Astrocyte (in vitro differentiated cells and primary cell): ENCODE data around the gene PSMD14. TPM values are rescaled to one million over a fixed set of nuclear protein-coding genes. Genes with fewer than 3 reads are reported as not detected.

ENCODE experiments used
- DNase-seq: peaks from one replicate; pipeline ENCODE4 v3.0.0-alpha.2; 2010; ENCODE audit warnings: low read depth
- FAIRE-seq: peaks from 2 replicates; lab custom pipeline; 2011; peaks lifted over from hg19 to GRCh38; lab: Jason Lieb, UNC
- H2AFZ ChIP-seq: 2 replicates; pipeline ENCODE4 v1.6.0; 2012; ENCODE audit warnings: low read depth, low read length, inconsistent platforms
- H3K27ac ChIP-seq: 2 replicates; pipeline ENCODE4 v1.5.1; 2011; ENCODE audit warnings: low read depth, low read length, inconsistent platforms
- H3K27me3 ChIP-seq: 2 replicates; pipeline ENCODE4 v1.6.0; 2011; ENCODE audit warnings: low read length, inconsistent platforms; ENCODE audit not compliant: insufficient read depth
- H3K36me3 ChIP-seq: 2 replicates; pipeline ENCODE4 v1.5.1; 2011; ENCODE audit warnings: low read length, inconsistent platforms; ENCODE audit not compliant: insufficient read depth
- H3K4me1 ChIP-seq: 2 replicates; pipeline ENCODE4 v1.5.1; 2011; ENCODE audit warnings: low read length, inconsistent platforms; ENCODE audit not compliant: insufficient read depth
- H3K4me2 ChIP-seq: 2 replicates; pipeline ENCODE4 v1.6.0; 2012; ENCODE audit warnings: low read length, inconsistent platforms
- H3K4me3 ChIP-seq: 2 replicates; pipeline ENCODE4 v1.5.1; 2011; ENCODE audit warnings: low read depth, mild to moderate bottlenecking, low read length, inconsistent platforms; ENCODE audit not compliant: insufficient read depth
- H3K79me2 ChIP-seq: 2 replicates; pipeline ENCODE4 v1.6.0; 2012; ENCODE audit warnings: mild to moderate bottlenecking, low read length, inconsistent platforms; ENCODE audit not compliant: insufficient read depth
- H3K9ac ChIP-seq: 2 replicates; pipeline ENCODE4 v1.6.0; 2012; ENCODE audit warnings: mild to moderate bottlenecking, low read length, inconsistent platforms
- H3K9me3 ChIP-seq: 2 replicates; pipeline ENCODE4 v1.5.1; 2012; ENCODE audit warnings: low read depth, mild to moderate bottlenecking, low read length, inconsistent platforms; ENCODE audit not compliant: insufficient read depth
- H4K20me1 ChIP-seq: 2 replicates; pipeline ENCODE4 v1.6.0; 2012; ENCODE audit warnings: low read length, inconsistent platforms; ENCODE audit not compliant: insufficient read depth
- H3K27ac Mint-ChIP-seq: one replicate; pipeline ENCODE4 v1.8.0; 2021; ENCODE audit warnings: mild to moderate bottlenecking, mixed read lengths; ENCODE audit not compliant: unreplicated experiment
- H3K27me3 Mint-ChIP-seq: one replicate; pipeline ENCODE4 v1.8.0; 2021; ENCODE audit warnings: low read depth, mixed read lengths; ENCODE audit not compliant: unreplicated experiment
- H3K36me3 Mint-ChIP-seq: one replicate; pipeline ENCODE4 v1.8.0; 2021; ENCODE audit warnings: low read depth, mixed read lengths; ENCODE audit not compliant: unreplicated experiment
- H3K4me1 Mint-ChIP-seq: one replicate; pipeline ENCODE4 v1.8.0; 2021; ENCODE audit warnings: low read depth, mixed read lengths; ENCODE audit not compliant: unreplicated experiment
- H3K4me3 Mint-ChIP-seq: one replicate; pipeline ENCODE4 v1.8.0; 2021; ENCODE audit warnings: mild to moderate bottlenecking, moderate library complexity, mixed read lengths; ENCODE audit not compliant: unreplicated experiment
- H3K9me3 Mint-ChIP-seq: one replicate; pipeline ENCODE4 v1.8.0; 2021; ENCODE audit warnings: mild to moderate bottlenecking, mixed read lengths; ENCODE audit not compliant: unreplicated experiment
- CTCF ChIP-seq: IDR thresholded peaks from 2 replicates; pipeline ENCODE4 v1.5.1; 2011; ENCODE audit warnings: low read depth, mild to moderate bottlenecking, inconsistent platforms, low read length, moderate library complexity; ENCODE audit not compliant: insufficient read depth
- EZH2 ChIP-seq: IDR thresholded peaks from 2 replicates; pipeline ENCODE4 v1.6.1; 2012; ENCODE audit warnings: mild to moderate bottlenecking, low read length, inconsistent platforms; ENCODE audit not compliant: insufficient read depth
- total RNA-seq: library from RNA; stranded (reverse); gene quantifications from 2 replicates; pipeline ENCODE4 v1.2.1, GENCODE V29; 2021

The PSMD14 gene
- total RNA-seq, 1 donor from 2014 or later, result 86.0 TPM

GRCh38 chr2:161417438-161418274, 109.4 kb downstream of the PSMD14 start:
- DNase-seq, result no peak
- no peak overlapping the region for H3K4me2 ChIP-seq
- H3K27me3 Mint-ChIP-seq, result peaks cover 75% of the 10 kb centered on the region
- no peaks in the 10 kb centered on the region for H3K79me2 ChIP-seq
- H3K9me3 ChIP-seq, result no peaks in the 10 kb centered on the region
- FAIRE-seq, result no peak
- H3K4me1 Mint-ChIP-seq, result peaks cover 10% of the 10 kb centered on the region
- peak; percentile 24 for TF ChIP-seq EZH2
- no peak for TF ChIP-seq CTCF
- H4K20me1 ChIP-seq, result peaks cover 45% of the 10 kb centered on the region
- H3K9ac ChIP-seq, result no peak overlapping the region
- H3K9me3 Mint-ChIP-seq, result peaks cover 5% of the 10 kb centered on the region
- no peak overlapping the region for H3K4me3 ChIP-seq
- H3K27me3 ChIP-seq, result peaks cover 80% of the 10 kb centered on the region
- H3K4me1 ChIP-seq, result peaks cover 16% of the 10 kb centered on the region
- no peak overlapping the region for H3K4me3 Mint-ChIP-seq
- H3K27ac ChIP-seq, result no peak overlapping the region
- peak overlapping the region; percentile 53 for H3K27ac Mint-ChIP-seq
- H3K36me3 Mint-ChIP-seq, result no peaks in the 10 kb centered on the region
- no peak overlapping the region for H2AFZ ChIP-seq
- no peaks in the 10 kb centered on the region for H3K36me3 ChIP-seq

- peaks cover 80% of the 10 kb centered on the region for H3K27me3 Mint-ChIP-seq
- peaks cover 5% of the 10 kb centered on the region for H3K9me3 Mint-ChIP-seq
- Histone ChIP-seq H3K9me3 (no peaks in the 10 kb centered on the region), H3K27ac (no peak overlapping the region), H3K9ac (no peak overlapping the region), H3K79me2 (no peaks in the 10 kb centered on the region), H3K4me3 (no peak overlapping the region), H3K27me3 (peaks cover 86% of the 10 kb centered on the region), H3K36me3 (no peaks in the 10 kb centered on the region), H3K4me1 (peaks cover 16% of the 10 kb centered on the region), H3K4me2 (peak overlapping the region; percentile 70), H2AFZ (no peak overlapping the region), H4K20me1 (peaks cover 39% of the 10 kb centered on the region)
- DNase-seq (no peak), FAIRE-seq (no peak)
- H3K4me3 Mint-ChIP-seq, result peak overlapping the region; percentile 35
- peaks cover 10% of the 10 kb centered on the region for H3K4me1 Mint-ChIP-seq
- no peak for TF ChIP-seq EZH2
- TF ChIP-seq CTCF, result no peak
- H3K36me3 Mint-ChIP-seq, result no peaks in the 10 kb centered on the region
- no peak overlapping the region for H3K27ac Mint-ChIP-seq
These were observed 110.1 kb downstream of the PSMD14 start for GRCh38 chr2:161418275-161418714.
